Measurements from ENCODE around the gene ETV6.

Gene ETV6

DNA sequence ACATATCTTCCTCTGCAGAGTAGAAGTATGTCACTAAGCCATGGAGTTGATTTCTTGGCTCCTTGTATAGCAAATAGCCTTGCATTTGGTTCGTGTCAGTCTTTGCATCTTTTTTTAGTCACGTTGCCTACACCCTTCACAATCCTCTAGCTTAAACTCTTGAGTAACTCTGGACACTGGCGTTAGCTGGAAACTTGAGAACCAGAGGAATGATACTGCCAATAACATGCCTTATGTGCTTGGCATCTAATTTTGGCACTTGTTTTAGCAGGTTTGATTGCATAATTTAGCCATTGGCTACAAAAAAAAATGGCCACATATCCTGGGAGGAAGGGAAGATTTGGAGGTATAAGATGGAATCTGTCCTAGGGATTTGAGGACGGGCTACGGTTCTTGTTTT lies 136.2 kb downstream of the ETV6 start:
- DNase-seq, result no peak

DNA sequence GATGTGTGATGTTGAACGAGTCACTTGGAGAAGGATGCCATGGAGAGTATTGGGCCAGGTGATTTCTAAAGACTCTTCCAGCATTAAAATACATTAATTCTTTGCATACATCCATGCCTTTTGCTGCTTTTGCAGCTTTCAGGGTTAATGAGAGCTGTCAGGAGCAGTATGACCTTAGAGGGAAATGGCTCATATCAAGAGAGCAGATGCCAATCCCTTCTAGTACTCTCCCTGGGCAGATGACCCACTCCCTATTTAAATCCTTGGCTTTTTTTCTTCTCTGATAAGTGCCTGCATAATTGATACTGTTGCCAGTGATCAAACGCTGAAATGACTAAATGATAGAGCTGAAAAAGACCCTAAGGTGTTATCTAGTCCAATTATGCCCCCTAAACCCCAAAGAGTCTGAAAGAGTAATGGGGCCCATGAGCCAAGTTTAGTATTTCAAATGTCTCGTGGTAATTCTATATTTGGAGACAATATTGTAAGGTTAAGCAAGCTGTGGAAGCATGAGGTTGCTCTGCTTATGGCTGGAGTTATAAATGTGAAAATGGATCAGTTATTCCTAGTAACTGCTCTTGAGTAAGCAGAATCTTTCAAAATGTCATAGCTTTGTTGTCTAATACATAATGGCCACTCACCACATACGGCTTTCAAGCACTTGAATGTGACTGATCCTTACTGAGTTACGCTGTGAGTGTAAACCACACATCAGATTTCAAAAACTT lies 137.3 kb downstream of the ETV6 start:
- DNase-seq, result no peak

DNA sequence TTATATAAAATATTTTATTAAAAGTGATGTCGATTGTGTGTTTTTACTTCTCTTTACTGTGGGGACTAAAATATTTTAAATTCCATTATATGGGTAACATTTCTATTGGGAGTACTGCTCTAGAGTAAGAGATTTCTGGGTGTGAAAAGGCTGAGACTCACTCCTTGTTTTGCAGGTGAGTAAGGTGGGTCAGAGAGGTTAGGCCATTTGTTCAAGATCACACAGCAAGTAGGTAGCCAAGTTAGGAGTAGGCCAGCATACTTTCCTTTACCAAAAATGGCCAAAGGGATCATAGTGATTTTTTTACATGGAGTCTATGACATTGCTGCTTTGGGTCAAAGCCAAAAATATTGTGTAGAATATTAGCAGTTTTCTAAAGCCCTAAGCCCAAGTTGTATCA lies 138.0 kb downstream of the ETV6 start:
- no peak for DNase-seq

DNA sequence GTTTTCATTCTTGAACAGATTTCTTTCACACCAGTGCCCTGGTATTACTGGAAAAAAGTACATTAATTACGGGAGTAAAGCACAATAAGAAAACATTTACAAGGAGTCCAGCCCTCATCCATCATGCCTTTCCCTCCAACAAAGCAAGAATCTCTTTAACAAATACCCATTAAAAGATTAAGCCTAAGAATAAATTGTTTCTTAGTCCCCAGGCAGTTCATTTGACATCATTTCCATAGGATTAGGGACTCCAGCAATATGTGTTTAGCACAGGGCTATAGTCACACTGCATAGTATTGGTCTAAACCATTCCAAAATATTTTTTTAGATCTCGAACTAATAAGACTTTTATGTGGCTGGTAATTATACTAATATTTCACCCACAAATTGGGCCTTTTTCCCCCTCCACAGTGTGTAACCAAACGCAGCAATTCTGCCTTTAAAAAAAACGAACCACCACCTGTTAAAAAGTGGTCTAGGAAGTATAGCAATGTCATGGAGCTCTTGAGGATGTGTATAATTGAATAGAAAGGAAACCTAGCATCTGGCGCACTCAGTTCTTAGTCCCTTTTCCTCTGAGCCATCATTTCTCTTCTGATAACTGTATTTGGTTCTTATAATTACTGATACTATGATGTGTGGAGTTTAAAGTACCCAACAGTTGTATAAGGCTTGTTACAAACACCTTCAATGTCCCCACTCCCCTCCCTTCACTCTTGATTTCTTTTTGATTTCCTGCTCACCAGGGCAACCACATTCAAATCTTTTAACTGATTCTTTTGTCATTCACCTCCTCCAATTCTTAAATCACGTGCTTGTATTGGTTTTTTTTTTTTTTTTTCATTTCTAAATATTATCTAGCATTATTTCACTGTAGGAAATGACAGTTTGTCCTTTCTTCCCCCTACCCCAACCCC lies 138.7 kb downstream of the ETV6 start:
- no peak for DNase-seq

DNA sequence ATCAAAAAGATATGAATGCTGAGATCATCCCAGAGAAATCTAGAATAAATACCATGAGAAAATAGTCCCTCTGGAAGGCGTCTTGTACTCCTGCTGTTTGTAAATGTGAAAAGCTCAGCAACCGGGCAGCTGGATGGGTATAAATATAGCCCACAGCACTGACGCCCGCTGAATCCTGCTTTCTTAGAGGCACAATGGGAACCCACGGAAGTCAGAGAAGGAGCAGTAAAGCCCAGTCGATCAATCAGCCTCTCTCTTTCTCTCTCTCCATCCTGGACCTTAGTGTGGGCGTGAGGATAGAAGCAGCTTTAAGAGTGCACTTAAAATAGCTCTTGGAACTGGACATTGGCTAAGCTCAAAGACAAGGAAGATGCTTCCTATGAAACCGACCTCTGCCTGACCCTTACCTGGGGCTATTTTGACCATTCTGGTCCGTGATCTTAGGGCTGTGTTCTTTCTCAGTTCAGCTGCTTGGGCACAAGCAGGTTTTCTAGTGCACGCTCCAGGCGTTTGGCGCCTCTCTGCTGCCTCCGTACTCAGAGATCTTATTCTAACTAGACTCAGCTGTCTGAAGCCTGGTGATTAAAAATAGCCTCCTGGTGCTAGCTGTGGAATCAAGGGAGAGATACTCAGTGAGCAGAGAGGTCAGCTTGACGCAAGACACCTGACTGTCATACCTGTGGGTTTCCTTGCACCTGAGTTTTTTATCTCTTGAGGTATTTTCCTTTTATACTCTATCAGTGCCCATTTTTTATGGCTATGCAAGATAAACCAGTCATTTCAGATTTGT lies 144.6 kb downstream of the ETV6 start:
- no peak for DNase-seq

DNA sequence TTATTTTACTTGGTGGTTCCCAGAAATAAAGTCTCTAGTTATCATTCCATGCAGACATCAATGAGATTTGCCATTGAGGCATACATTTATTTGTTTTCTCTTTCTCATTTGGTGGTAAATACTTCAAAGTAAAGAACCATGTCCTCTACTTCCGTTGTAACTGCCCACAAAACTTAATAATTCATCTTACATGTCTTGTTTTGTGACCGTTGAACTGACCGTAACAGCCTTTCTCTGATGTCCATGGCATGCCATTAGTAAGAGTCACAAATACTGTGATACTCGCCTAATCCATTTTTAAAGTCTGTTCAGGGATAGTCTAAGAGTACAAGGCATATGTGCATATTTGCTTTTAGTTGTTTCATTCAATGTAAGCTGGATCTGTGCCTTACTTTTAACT lies 145.3 kb downstream of the ETV6 start:
- no peak for DNase-seq

DNA sequence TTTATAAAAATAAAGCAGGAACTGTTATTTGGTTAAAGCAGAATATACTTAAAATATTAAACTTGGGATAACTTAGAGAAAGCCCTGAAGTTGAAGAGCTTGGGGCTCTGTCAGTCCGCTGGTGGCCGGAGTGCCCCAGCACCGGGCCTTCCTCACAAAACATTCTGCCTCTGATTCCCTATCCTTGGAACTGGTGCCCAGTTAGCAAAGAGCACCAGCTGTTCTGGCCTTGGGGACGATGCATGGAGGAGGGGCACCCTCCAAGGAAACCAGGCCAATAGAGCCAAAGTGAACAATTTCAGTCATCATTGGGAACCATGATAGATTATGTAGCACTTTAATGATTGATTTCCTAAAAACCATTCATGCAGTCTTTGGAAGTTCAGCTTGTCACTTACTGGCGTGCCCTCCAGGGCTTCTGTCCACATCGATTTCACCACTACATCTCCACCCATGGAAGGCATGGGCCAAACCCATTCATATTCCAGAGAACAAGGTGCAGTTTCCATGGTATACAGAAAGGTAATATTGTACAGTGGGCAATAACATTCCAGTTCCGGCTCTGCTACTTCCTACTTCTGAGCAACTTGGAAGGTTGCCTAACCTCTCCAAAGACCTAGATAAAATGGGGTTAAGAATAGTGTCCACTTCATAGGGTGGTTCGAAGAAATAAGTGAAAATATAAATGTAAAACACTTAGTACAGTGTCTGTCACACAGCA lies 145.9 kb downstream of the ETV6 start:
- DNase-seq, result no peak

DNA sequence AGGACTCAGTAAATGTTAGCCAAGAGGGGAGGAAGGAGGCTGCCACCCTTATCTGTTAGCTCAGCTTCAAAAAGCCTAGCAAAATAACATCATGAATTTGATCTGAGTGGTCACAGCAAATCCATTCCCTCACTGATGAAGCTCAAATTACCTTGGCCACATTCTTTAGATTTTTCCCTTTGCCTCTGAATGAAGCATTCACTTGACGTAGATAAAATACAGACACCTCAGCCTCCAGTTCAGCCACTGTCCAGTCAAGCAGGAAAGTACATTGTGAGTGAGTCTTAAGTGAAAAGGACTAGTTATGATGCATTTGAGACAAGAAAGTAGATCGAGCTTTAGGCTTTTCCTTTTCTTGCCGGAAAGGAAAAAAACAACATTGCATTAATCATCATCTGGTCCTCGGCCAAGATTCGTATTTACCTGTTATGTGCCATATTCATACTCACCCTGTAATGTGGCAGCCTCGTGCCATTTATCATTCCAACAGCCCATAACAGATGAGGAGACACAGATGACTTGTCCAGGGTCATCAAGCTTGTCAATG lies 146.5 kb downstream of the ETV6 start:
- no peak for DNase-seq

DNA sequence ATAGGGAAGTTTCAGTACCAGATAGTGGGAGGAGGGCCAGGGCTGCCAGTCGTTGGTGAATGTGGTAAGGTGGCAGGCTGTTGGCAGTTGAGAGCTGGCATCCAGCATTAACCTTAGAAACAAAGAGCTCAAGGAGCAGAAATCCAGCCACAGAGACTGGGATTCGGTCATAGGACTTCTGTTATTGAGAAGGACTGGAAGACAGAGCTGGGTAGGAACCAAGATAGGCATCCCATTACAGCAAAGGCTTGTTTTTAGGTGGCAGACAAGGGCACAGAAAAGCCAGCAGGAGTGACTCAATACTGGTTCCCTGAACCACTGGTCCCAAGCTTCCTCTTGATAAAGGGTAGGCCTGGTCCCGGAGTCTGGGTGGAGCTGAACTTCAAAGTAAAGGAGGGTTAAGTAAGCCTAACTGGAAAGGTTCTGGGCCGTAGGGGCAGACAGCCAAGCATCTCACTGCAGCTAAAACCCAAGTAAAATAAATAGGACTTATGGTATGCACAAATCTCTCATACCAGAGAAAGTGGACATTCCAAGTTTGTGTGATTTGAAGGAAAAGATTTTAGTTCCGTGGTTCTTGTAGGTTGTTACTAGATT lies 147.9 kb downstream of the ETV6 start:
- DNase-seq, result no peak

DNA sequence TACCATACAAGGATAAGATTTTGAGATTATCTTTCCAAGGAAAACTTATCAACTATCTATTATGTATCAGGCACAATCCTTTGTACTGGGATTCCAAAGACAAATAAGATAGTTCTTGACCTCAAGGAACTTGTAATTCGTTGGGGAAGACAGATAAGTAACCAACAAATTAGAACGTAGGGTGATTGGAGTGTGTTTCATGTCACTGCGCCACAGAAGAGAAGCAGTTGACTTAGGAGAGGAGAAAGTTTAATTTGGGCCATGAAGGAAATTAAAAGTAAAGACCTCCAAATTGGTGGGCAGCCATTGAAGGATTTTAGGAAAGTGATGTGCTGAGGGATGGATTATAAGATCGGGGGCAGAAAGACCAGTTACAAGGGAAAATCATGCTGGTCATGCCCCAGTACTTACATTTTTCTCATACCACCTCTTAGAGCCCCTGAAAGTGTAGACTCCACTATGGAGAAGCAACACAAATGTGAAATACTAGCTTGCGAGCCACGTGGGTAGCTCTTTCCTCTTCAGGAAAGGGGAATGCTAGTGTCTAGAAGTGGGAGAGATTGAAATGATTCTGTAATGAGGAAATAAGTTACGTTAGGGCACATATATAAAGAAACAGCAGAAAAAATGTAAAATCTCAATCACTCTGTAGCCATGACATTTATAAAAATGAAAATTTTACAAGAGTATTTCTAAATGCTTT lies 148.7 kb downstream of the ETV6 start:
- DNase-seq, result no peak

DNA sequence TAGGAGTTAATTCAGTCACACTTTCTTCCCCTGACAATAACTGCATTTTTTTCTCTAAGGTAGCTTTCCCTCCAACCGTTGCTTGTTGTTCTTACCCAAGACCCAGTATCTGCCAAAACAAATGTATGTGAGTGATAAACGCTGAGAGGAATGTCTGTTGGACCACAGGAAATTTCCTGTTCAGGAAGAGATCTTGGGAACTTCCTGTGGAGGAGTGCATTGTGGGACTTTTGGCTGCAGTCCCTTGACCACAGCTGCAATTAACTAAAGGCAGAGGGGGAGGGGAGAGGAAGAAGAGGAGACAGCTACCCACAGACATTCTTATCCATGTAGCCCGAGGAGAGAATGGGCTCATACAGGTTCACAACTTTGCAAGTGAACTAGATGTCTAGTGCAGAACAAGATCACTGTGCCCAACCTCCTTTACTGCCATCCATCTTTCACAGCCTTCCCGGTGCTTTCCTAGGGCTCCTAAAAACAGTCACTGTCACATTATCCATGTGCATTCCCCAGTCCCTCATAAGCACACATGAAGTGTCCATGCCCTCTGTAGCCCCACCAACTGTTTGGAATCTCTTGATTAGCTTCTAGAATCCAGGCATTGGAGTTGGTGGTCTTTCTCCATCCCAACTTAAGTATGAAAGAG lies 149.5 kb downstream of the ETV6 start:
- DNase-seq, result no peak

DNA sequence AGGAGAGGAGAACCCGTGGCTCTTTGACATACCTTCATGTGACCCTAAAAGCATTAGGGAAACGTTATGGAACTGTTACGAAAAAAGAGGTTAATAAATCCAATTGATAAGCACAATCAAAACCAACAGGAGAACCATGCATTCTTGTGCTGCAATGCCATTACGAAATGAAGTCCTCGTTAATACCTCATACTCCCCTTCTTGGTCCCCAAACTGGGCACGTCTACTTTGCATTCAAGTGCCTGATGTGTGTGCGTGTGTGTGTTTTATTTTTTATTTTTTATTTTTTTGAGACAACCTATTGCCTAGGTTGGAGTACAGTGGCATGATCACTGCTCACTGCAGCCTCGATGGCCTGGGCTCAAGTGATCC lies 150.0 kb downstream of the ETV6 start:
- no peak for DNase-seq

DNA sequence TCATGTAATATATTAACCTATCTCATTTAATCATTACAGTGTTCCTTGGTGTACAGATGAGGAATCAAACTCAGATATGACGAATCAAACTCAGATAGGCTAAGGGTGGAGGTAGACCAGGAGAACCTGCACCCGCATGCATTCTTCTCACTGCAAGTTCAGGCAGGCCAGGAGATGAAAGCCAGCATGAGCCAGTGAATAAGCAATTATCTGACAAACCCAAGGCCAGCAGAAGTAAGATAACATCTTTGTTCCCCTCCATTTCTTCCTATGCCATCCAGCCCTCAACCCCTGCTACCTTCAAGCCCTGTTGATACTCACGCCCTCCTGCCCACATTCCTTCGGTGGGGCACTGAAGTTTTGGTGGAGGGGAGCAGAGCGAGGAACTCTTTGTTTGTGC lies 152.2 kb downstream of the ETV6 start:
- DNase-seq, result no peak

DNA sequence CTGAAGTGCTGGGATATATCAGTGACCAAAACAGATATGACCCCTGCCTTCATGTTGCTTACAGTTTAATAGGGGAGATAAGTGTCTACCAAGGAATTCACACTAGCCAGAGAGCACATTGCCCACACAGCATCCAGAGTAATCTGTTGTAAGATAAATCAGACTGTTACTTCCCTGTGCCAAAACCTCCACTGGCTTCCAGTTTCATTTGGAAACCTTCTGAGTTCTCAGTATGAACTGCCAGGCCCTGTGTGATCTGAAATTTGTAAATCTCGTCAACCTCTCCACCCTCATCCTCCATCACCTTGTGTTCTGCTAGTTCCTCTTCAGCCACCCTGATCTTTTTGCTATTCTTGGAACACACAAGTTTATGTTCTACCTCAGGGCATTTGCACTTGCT lies 154.7 kb downstream of the ETV6 start:
- no peak for DNase-seq

DNA sequence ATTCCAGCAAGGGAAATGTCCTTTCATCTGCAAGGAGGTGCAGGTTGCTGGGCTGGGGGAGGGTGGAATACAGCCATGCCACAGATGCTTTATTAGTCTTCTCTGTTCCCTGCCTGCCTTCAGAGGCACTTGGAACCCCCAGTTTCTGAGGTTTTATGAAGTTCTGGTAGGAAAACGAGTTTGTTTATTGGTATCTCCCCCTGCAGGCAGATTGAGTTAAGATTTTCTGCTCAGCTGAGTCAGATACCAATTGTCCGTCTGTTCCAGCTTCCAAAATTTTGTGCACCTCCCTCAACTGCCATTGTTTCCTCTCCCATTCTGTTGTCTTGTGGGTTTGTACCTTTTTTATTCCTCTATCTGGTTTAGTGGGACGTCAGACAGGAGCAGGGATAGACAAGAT lies 155.6 kb downstream of the ETV6 start:
- DNase-seq, result no peak

DNA sequence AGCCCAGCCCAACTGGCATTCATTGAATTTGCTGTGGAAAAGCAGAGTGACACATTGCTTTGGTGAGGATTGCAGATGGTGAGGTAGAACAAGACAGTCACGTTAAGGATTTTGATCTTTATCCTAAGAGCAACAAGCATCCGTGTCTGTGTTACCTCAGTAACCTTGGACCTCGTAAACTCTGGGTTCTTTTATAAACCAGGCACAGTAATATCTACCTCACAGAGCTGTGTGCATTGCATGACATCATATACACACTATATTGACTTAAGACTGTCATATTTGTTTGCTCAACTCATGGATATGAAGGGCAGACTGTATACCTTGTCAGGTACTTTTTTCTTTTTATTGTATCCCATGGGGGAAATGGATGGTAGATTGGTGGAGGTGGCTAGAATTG lies 156.2 kb downstream of the ETV6 start:
- no peak for DNase-seq

DNA sequence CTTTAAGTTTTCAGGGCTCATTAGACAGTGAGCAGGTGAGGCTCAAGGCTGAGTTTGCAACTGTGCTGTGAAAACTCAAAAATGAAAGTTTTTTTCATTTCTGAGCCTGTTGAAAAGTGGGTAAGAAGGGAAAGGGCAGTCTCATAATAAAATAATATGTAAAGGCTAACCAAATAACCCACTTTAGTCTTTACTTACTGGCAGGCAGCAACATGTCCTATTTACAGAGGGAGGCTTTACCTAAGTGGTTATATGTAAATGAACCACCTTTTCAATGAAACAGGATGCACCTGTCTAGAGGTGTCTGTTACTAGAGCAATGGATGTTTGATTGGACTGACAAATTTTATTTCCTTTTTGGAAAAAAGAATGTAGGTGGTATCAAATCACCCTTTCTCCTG lies 158.0 kb downstream of the ETV6 start:
- DNase-seq, result no peak

DNA sequence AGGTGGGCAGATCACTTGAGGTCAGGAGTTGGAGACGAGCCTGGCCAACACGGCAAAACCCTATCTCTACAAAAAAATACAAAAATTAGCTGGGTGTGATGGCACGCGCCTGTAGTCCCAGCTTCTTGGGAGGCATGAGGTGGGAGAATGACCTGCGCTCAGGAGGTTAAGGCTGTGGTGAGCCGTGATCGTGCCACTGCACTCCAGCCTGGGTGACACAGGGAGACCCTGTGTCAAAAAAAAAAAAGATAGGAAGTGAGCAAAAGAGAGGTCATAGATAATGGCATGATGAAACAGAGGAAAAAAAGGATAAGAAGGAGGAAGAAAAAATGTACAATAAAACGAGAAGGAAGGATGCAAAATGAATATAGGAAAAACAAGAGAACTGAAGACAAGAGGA lies 159.5 kb downstream of the ETV6 start:
- DNase-seq, result no peak

DNA sequence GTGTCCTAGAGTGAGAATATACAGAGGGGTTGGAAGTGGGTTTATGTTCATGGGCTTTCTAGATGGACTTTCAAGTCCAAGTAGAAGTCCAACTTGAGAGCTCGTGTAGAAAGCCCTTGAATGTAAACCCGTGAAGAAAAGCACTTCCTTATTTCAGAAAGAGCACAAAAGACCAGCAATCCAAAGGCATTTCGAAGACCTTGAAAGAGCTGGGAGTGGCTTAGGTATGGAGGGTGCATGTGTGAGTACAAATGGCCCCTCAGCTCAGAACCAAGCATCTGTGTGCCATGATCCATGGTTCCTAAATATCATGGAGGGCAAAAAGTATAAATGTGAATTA lies 160.7 kb downstream of the ETV6 start:
- no peak for DNase-seq

DNA sequence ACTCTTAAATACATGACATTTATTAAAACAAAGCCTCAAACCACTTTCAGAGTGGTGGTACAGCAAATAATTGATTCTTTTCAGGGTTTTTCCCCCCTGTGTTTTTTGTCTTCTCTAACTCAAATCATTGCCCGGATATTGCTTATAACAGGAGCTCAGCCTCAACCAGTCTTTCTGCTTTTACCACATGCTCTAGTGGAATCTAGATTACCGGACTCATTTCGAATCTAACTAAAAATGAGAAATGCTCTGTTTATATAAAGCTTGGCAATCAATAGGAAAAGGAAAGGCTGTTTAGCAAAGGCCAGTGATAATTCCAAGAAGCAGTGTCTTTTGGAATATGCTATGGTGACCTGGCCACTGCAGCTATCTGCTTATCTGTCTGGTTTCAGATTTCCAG lies 161.5 kb downstream of the ETV6 start:
- no peak for DNase-seq

DNA sequence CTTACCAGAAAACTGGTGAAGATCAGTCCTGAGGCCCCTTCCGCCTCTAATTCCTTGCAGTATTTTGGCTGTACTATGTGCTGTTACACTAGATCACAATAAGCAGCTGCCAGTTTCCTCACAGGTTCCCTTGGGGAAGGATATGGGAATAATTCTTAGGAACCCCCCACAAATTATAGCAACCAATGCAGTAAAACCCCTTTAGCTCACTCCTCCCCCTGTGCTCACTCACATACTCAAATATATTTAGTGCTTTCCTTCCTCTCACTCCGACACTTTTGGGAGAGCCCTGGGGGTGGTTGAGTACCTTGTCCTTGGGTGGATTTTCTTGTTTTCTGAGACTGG lies 162.7 kb downstream of the ETV6 start:
- no peak for DNase-seq

Measured in left hindlimb (tissue), 1 donor.